ENCODE results near the gene CILP2. TPM values are rescaled to one million over a fixed set of nuclear protein-coding genes. Genes with fewer than 3 reads are reported as not detected.

CILP2 gene
- total RNA-seq, 1 experiment from 2014 or later = 2.0 TPM

GRCh38 chr19:19508217-19508616 lies 29.8 kb upstream of the CILP2 start:
- no peak for DNase-seq
- ChIA-PET POLR2A (ENCODE audit: unreplicated experiment) (no interaction called here), CTCF (no interaction called here)
- Histone ChIP-seq H3F3A (ENCODE audit: low read length, unreplicated experiment) (no peaks in the 10 kb centered on the region), H3K4me3 (ENCODE audit: low read length) (no peak overlapping the region), H3K27me3 (ENCODE audit: low read length) (no peaks in the 10 kb centered on the region), H4K20me1 (ENCODE audit: low read length) (no peaks in the 10 kb centered on the region), H3K9ac (ENCODE audit: low read length) (no peak overlapping the region), H3K4me2 (ENCODE audit: low read length) (no peak overlapping the region), H3K36me3 (ENCODE audit: low read depth, low read length) (peaks cover 22% of the 10 kb centered on the region), H3K27ac (ENCODE audit: low read length) (no peak overlapping the region), H3K9me2 (replicated peaks; ENCODE audit: low read length) (no peaks in the 10 kb centered on the region), H3K79me2 (ENCODE audit: low read length) (no peaks in the 10 kb centered on the region), H3K9me3 (ENCODE audit: low read length) (no peaks in the 10 kb centered on the region), H3K4me1 (ENCODE audit: insufficient read depth, low read length) (no peaks in the 10 kb centered on the region), H2AFZ (ENCODE audit: low read length) (no peak overlapping the region)
- no peak for ATAC-seq
- intact Hi-C loops (cut with micrococcal nuclease) = no loop called here
- TF ChIP-seq CTCF (conservative IDR thresholded peaks at IDR 0.05; ENCODE audit: low read depth, low read length) (no peak), EZH2 (IDR thresholded peaks at IDR 0.05; ENCODE audit: low read length, unreplicated experiment) (no peak), EZH2phosphoT487 (IDR thresholded peaks at IDR 0.05; ENCODE audit: borderline replicate concordance, low read length) (no peak)
- BruUV-seq (replicated peaks) = no TSS peak

- no peak overlapping the region for H3K27ac ChIP-seq (ENCODE audit: low read length)
- no peaks in the 10 kb centered on the region for H3K79me2 ChIP-seq (ENCODE audit: low read length)
- TF ChIP-seq EZH2 (IDR thresholded peaks at IDR 0.05; ENCODE audit: low read length, unreplicated experiment) = no peak
- no peaks in the 10 kb centered on the region for H4K20me1 ChIP-seq (ENCODE audit: low read length)
- intact Hi-C loops (cut with micrococcal nuclease) = no loop called here
- H3K9me2 ChIP-seq (replicated peaks; ENCODE audit: low read length) = no peaks in the 10 kb centered on the region
- H3K9ac ChIP-seq (ENCODE audit: low read length) = no peak overlapping the region
- H3K4me2 ChIP-seq (ENCODE audit: low read length) = no peak overlapping the region
- no peaks in the 10 kb centered on the region for H3F3A ChIP-seq (ENCODE audit: low read length, unreplicated experiment)
- no peaks in the 10 kb centered on the region for H3K27me3 ChIP-seq (ENCODE audit: low read length)
- ChIA-PET POLR2A (ENCODE audit: unreplicated experiment) (no interaction called here), CTCF (no interaction called here)
- H2AFZ ChIP-seq (ENCODE audit: low read length) = no peak overlapping the region
- DNase-seq = no peak
- no peak overlapping the region for H3K4me3 ChIP-seq (ENCODE audit: low read length)
- peaks cover 7% of the 10 kb centered on the region; the same call in 1 of the 2 replicates for H3K36me3 ChIP-seq (ENCODE audit: low read depth, low read length)
- BruUV-seq (replicated peaks) = no TSS peak
- H3K4me1 ChIP-seq (ENCODE audit: insufficient read depth, low read length) = peaks cover 3% of the 10 kb centered on the region; the same call in 1 of the 2 replicates
- H3K9me3 ChIP-seq (ENCODE audit: low read length) = no peaks in the 10 kb centered on the region
- peak; percentile 32 for ATAC-seq
Measured at GRCh38 chr19:19510432-19510831, 27.6 kb upstream of the CILP2 start.

- DNase-seq (no peak), ATAC-seq (no peak)
- no peak for TF ChIP-seq CTCF (conservative IDR thresholded peaks at IDR 0.05; ENCODE audit: low read depth, low read length)
- TF ChIP-seq EZH2 (IDR thresholded peaks at IDR 0.05; ENCODE audit: low read length, unreplicated experiment) = no peak
- no peak for TF ChIP-seq EZH2phosphoT487 (IDR thresholded peaks at IDR 0.05; ENCODE audit: borderline replicate concordance, low read length)
- H3K9me2 ChIP-seq (replicated peaks; ENCODE audit: low read length) = no peaks in the 10 kb centered on the region
- H3F3A ChIP-seq (ENCODE audit: low read length, unreplicated experiment) = no peaks in the 10 kb centered on the region
- no peak overlapping the region for H3K27ac ChIP-seq (ENCODE audit: low read length)
- CTCF ChIA-PET = no interaction called here
- H2AFZ ChIP-seq (ENCODE audit: low read length) = no peak overlapping the region
- no peak overlapping the region for H3K4me2 ChIP-seq (ENCODE audit: low read length)
- no peaks in the 10 kb centered on the region for H3K9me3 ChIP-seq (ENCODE audit: low read length)
- POLR2A ChIA-PET (ENCODE audit: unreplicated experiment) = no interaction called here
- H3K36me3 ChIP-seq (ENCODE audit: low read depth, low read length) = no peaks in the 10 kb centered on the region
- H4K20me1 ChIP-seq (ENCODE audit: low read length) = no peaks in the 10 kb centered on the region
- no peaks in the 10 kb centered on the region for H3K27me3 ChIP-seq (ENCODE audit: low read length)
- peaks cover 27% of the 10 kb centered on the region for H3K79me2 ChIP-seq (ENCODE audit: low read length)
- H3K4me1 ChIP-seq (ENCODE audit: insufficient read depth, low read length) = peaks cover 15% of the 10 kb centered on the region; the same call in 1 of the 2 replicates
- no peak overlapping the region for H3K9ac ChIP-seq (ENCODE audit: low read length)
- BruUV-seq (replicated peaks) = no TSS peak
- intact Hi-C loops (cut with micrococcal nuclease) = no loop called here
- no peak overlapping the region for H3K4me3 ChIP-seq (ENCODE audit: low read length)
Measured at GRCh38 chr19:19513682-19514081, 24.4 kb upstream of the CILP2 start.

Measured in PC-3 (cell line).